Caco-2 (cell line): ENCODE data around the gene MYL7. TPM values are rescaled to one million over a fixed set of nuclear protein-coding genes. Genes with fewer than 3 reads are reported as not detected.
A peak's percentile ranks its signal among the peaks of the same experiment; 100 is the strongest.

Experiments
- BruUV-seq: library from RNA; stranded (reverse); fragments of 400-500 nt; replicated peaks from 2 replicates; lab custom pipeline; 2021; lab: Mats Ljungman, UMichigan
- CTCF ChIA-PET: fragments of 300-600 bp; sonication (Branson Sonifier 250); formaldehyde crosslinking; loops from one replicate; lab custom pipeline; 2022; ENCODE audit warnings: antibody characterized with exemption; lab: Charles Lee
- POLR2A ChIA-PET: fragments of 300-600 bp; sonication (Branson Sonifier 250); formaldehyde crosslinking; loops from one replicate; lab custom pipeline; 2022; ENCODE audit warnings: antibody characterized with exemption; lab: Charles Lee
- DNase-seq, 2 experiments: peaks; one replicate each; pipeline versions ENCODE4 v3.0.0 to v3.0.0-alpha.2; 2020 to 2022
- H3K27me3 ChIP-seq: replicated peaks from 2 replicates; pipeline ENCODE4 v1.6.0; 2011; ENCODE audit warnings: low read length; ENCODE audit not compliant: control insufficient read depth, insufficient read depth
- H3K36me3 ChIP-seq: 2 replicates; pipeline ENCODE4 v1.5.1; 2011; ENCODE audit warnings: low read length; ENCODE audit not compliant: control insufficient read depth, insufficient read depth
- H3K4me1 ChIP-seq: fragments of 250-450 bp; sonication (Bioruptor Pico); 2 replicates; pipeline ENCODE4 v1.5.1; 2020; ENCODE audit warnings: mild to moderate bottlenecking
- H3K4me3 ChIP-seq: 2 replicates; pipeline ENCODE4 v1.5.1; 2011; ENCODE audit warnings: low read depth, mild to moderate bottlenecking, control low read depth, low read length
- H3K9me3 ChIP-seq: fragments of 250-450 bp; sonication (Bioruptor Pico); 2 replicates; pipeline ENCODE4 v1.5.1; 2020; ENCODE audit warnings: mild to moderate bottlenecking, moderate library complexity
- H3K27ac Mint-ChIP-seq: one replicate; pipeline ENCODE4 v1.8.0; 2022; ENCODE audit warnings: mixed read lengths; ENCODE audit not compliant: unreplicated experiment
- H3K27me3 Mint-ChIP-seq: one replicate; pipeline ENCODE4 v1.8.0; 2022; ENCODE audit warnings: mixed read lengths; ENCODE audit not compliant: insufficient read depth, unreplicated experiment
- H3K36me3 Mint-ChIP-seq: one replicate; pipeline ENCODE4 v1.8.0; 2022; ENCODE audit warnings: mild to moderate bottlenecking, mixed read lengths; ENCODE audit not compliant: insufficient read depth, unreplicated experiment
- H3K4me1 Mint-ChIP-seq: one replicate; pipeline ENCODE4 v1.8.0; 2022; ENCODE audit warnings: low read depth, mixed read lengths; ENCODE audit not compliant: unreplicated experiment
- H3K4me3 Mint-ChIP-seq: one replicate; pipeline ENCODE4 v1.8.0; 2022; ENCODE audit warnings: mild to moderate bottlenecking, moderate library complexity, mixed read lengths; ENCODE audit not compliant: unreplicated experiment
- H3K9me3 Mint-ChIP-seq: one replicate; pipeline ENCODE4 v1.8.0; 2022; ENCODE audit warnings: mixed read lengths; ENCODE audit not compliant: unreplicated experiment
- CTCF ChIP-seq, 2 experiments: fragments of 200-600 bp in 1 of 2; IDR thresholded peaks; 1 replicate in 1 of 2; 2 replicates in 1 of 2; pipeline versions ENCODE4 v1.5.1 to v1.8.0; 2011 to 2022; ENCODE audit warnings: antibody characterized with exemption in 1 of 2, control low read depth in 1 of 2, inconsistent platforms in 1 of 2, low read depth in 1 of 2, low read length in 1 of 2, mild to moderate bottlenecking in 1 of 2, moderate library complexity in 1 of 2; ENCODE audit not compliant: insufficient read depth in 1 of 2, severe bottlenecking in 1 of 2, unreplicated experiment in 1 of 2
- intact Hi-C: fragments of 100-400 bp; cut with micrococcal nuclease; formaldehyde crosslinking; loops from one replicate; pipeline ENCODE4 v1.10.0; 2022; ENCODE audit not compliant: unreplicated experiment
- total RNA-seq: library from RNA; stranded (reverse); gene quantifications from 2 replicates; pipeline ENCODE4 v1.2.3, GENCODE V29; 2022

Gene MYL7
- total RNA-seq, 1 experiment from 2014 or later = 16.2 TPM

GRCh38 chr7:44150966-44151941 lies 10.1 kb upstream of the MYL7 start:
- no peaks in the 10 kb centered on the region for H3K9me3 Mint-ChIP-seq
- CTCF ChIA-PET = interaction anchor here (1.3 kb wide), 1 partner anchor 20 kb away, joined by 5 read pairs; no protein-coding TSS in a partner anchor
- no peak for TF ChIP-seq CTCF (IDR thresholded peaks at IDR 0.05; ENCODE audit: insufficient read depth in 1 of 2, low read depth in 1 of 2, low read length in 1 of 2, severe bottlenecking in 1 of 2, unreplicated experiment in 1 of 2)
- peaks cover 6% of the 10 kb centered on the region for H3K4me1 Mint-ChIP-seq
- intact Hi-C loops = no loop called here
- DNase-seq = peak in 1 of 2 experiments; percentile 25
- Histone ChIP-seq H3K4me3 (no peak overlapping the region), H3K9me3 (no peaks in the 10 kb centered on the region), H3K4me1 (no peaks in the 10 kb centered on the region), H3K27me3 (no peaks in the 10 kb centered on the region), H3K36me3 (no peaks in the 10 kb centered on the region)
- no peak overlapping the region for H3K4me3 Mint-ChIP-seq
- H3K27me3 Mint-ChIP-seq = no peaks in the 10 kb centered on the region
- BruUV-seq = no TSS peak
- H3K27ac Mint-ChIP-seq = no peak overlapping the region
- POLR2A ChIA-PET = no interaction called here
- H3K36me3 Mint-ChIP-seq = no peaks in the 10 kb centered on the region

GRCh38 chr7:44150466-44150832 lies 9.3 kb upstream of the MYL7 start:
- CTCF ChIA-PET = interaction anchor here (1.3 kb wide), 1 partner anchor 19 kb away, joined by 5 read pairs; no protein-coding TSS in a partner anchor
- Mint-ChIP-seq H3K4me1 (peaks cover 6% of the 10 kb centered on the region), H3K4me3 (no peak overlapping the region), H3K9me3 (no peaks in the 10 kb centered on the region), H3K27me3 (no peaks in the 10 kb centered on the region), H3K36me3 (no peaks in the 10 kb centered on the region), H3K27ac (no peak overlapping the region)
- POLR2A ChIA-PET = no interaction called here
- DNase-seq = peak in 1 of 2 experiments; percentile 23
- Histone ChIP-seq H3K4me1 (no peaks in the 10 kb centered on the region), H3K9me3 (no peaks in the 10 kb centered on the region), H3K27me3 (no peaks in the 10 kb centered on the region), H3K4me3 (no peak overlapping the region), H3K36me3 (no peaks in the 10 kb centered on the region)
- no TSS peak for BruUV-seq
- no peak for TF ChIP-seq CTCF (IDR thresholded peaks at IDR 0.05; ENCODE audit: insufficient read depth in 1 of 2, low read depth in 1 of 2, low read length in 1 of 2, severe bottlenecking in 1 of 2, unreplicated experiment in 1 of 2)
- intact Hi-C loops = no loop called here

GRCh38 chr7:44149571-44150465 lies 8.7 kb upstream of the MYL7 start:
- Mint-ChIP-seq H3K9me3 (no peaks in the 10 kb centered on the region), H3K4me3 (no peak overlapping the region), H3K27me3 (no peaks in the 10 kb centered on the region), H3K36me3 (no peaks in the 10 kb centered on the region), H3K27ac (no peak overlapping the region), H3K4me1 (peaks cover 6% of the 10 kb centered on the region)
- TF ChIP-seq CTCF (IDR thresholded peaks at IDR 0.05; ENCODE audit: insufficient read depth in 1 of 2, low read depth in 1 of 2, low read length in 1 of 2, severe bottlenecking in 1 of 2, unreplicated experiment in 1 of 2) = no peak
- DNase-seq = peak in 1 of 2 experiments; percentile 9
- ChIA-PET POLR2A (no interaction called here), CTCF (interaction anchor here (1.3 kb wide), 1 partner anchor 18 kb away, joined by 5 read pairs; no protein-coding TSS in a partner anchor)
- Histone ChIP-seq H3K27me3 (no peaks in the 10 kb centered on the region), H3K9me3 (no peaks in the 10 kb centered on the region), H3K36me3 (no peaks in the 10 kb centered on the region), H3K4me1 (no peaks in the 10 kb centered on the region), H3K4me3 (no peak overlapping the region)
- BruUV-seq = no TSS peak
- intact Hi-C loops = no loop called here
